SK-N-MC (cell line): ENCODE results near the gene YPEL3.
A peak's percentile ranks its signal among the peaks of the same experiment; 100 is the strongest.

Source experiments
- DNase-seq: peaks from one replicate; pipeline ENCODE4 v3.0.0-alpha.2; 2011; ENCODE audit warnings: low read depth, low spot score
- H3K27ac ChIP-seq: fragments of 200-600 bp; sonication (generic); 2 replicates; pipeline ENCODE4 v1.5.1; 2016; ENCODE audit warnings: mixed run types
- H3K36me3 ChIP-seq: fragments of 200-600 bp; sonication (generic); 2 replicates; pipeline ENCODE4 v1.6.1; 2017; ENCODE audit warnings: antibody characterized with exemption, low read length, mixed read lengths; ENCODE audit not compliant: insufficient read depth
- H3K4me3 ChIP-seq: fragments of 200-600 bp; sonication (generic); 2 replicates; pipeline ENCODE4 v1.5.1; 2016
- H3K9ac ChIP-seq: fragments of 200-600 bp; sonication (generic); 2 replicates; pipeline ENCODE4 v1.8.0; 2017; ENCODE audit warnings: mixed run types, mixed read lengths; ENCODE audit not compliant: insufficient read length
- H3K9me3 ChIP-seq: fragments of 200-600 bp; sonication (generic); 2 replicates; pipeline ENCODE4 v1.6.1; 2017; ENCODE audit warnings: low read depth, mild to moderate bottlenecking, antibody characterized with exemption, low read length, moderate library complexity, mixed read lengths
- EZH2 ChIP-seq: fragments of 200-600 bp; sonication (generic); IDR thresholded peaks from one replicate; pipeline ENCODE4 v1.6.1; 2017; ENCODE audit warnings: antibody characterized with exemption
- FOXP2 ChIP-seq: optimal IDR thresholded peaks from 2 replicates; pipeline ENCODE3; 2011; ENCODE audit warnings: mild to moderate bottlenecking, moderate library complexity; ENCODE audit not compliant: insufficient read depth; ENCODE audit errors: extremely low read length, control extremely low read depth
- POLR2AphosphoS5 ChIP-seq: IDR thresholded peaks from 2 replicates; pipeline ENCODE4 v1.6.1; 2012; ENCODE audit warnings: mild to moderate bottlenecking, low read depth, low read length, borderline replicate concordance

Gene YPEL3

GRCh38 chr16:30096862-30097563 lies 1.0 kb upstream of the YPEL3 start:
- Histone ChIP-seq H3K27ac (peak overlapping the region; percentile 59; the same call in 1 of the 2 replicates), H3K9ac (no peak overlapping the region), H3K36me3 (no peaks in the 10 kb centered on the region), H3K4me3 (no peak overlapping the region; the same call in 1 of the 2 replicates), H3K9me3 (no peaks in the 10 kb centered on the region; the same call in 1 of the 2 replicates)
- DNase-seq: no peak
- TF ChIP-seq POLR2AphosphoS5 (no peak), EZH2 (no peak), FOXP2 (no peak)

- H3K4me3 ChIP-seq: no peak overlapping the region
- no peak for DNase-seq
- H3K9ac ChIP-seq: no peak overlapping the region
- TF ChIP-seq FOXP2: no peak
- no peak for TF ChIP-seq POLR2AphosphoS5
- TF ChIP-seq EZH2: no peak
- H3K9me3 ChIP-seq: no peaks in the 10 kb centered on the region; the same call in 1 of the 2 replicates
- H3K27ac ChIP-seq: no peak overlapping the region
- H3K36me3 ChIP-seq: no peaks in the 10 kb centered on the region
Measured at GRCh38 chr16:30095166-30096078, 591 bp downstream of the YPEL3 start.

- no peak for DNase-seq
- Histone ChIP-seq H3K27ac (no peak overlapping the region), H3K9me3 (no peaks in the 10 kb centered on the region; the same call in 1 of the 2 replicates), H3K9ac (no peak overlapping the region), H3K4me3 (no peak overlapping the region), H3K36me3 (no peaks in the 10 kb centered on the region)
- TF ChIP-seq POLR2AphosphoS5 (no peak), FOXP2 (no peak), EZH2 (no peak)
Measured at GRCh38 chr16:30094541-30095165, 1.4 kb downstream of the YPEL3 start.

- Histone ChIP-seq H3K9ac (peak overlapping the region; percentile 59), H3K4me3 (peak overlapping the region; percentile 68), H3K27ac (no peak overlapping the region), H3K9me3 (no peaks in the 10 kb centered on the region), H3K36me3 (no peaks in the 10 kb centered on the region)
- TF ChIP-seq EZH2 (no peak), FOXP2 (no peak), POLR2AphosphoS5 (no peak)
- DNase-seq: no peak
Measured at GRCh38 chr16:30092373-30093010, 3.5 kb downstream of the YPEL3 start.

- Histone ChIP-seq H3K9ac (peak within 1 kb of the TSS; percentile 59), H3K9me3 (no peaks in the 10 kb centered on the region), H3K27ac (no peak within 1 kb of the TSS), H3K36me3 (no peaks in the 10 kb centered on the region), H3K4me3 (peak within 1 kb of the TSS; percentile 68)
- no peak for TF ChIP-seq POLR2AphosphoS5
- no peak for TF ChIP-seq FOXP2
- TF ChIP-seq EZH2: no peak
- DNase-seq: peak; percentile 14
Measured at GRCh38 chr16:30091474-30092372, 4.3 kb downstream of the YPEL3 start, which contains the start of gene TBX6. Gene TBX6, minus strand, starts transcription at chr16:30091924. Its CDS starts 731 bp downstream, at chr16:30091193.

GRCh38 chr16:30090610-30091331 lies 5.2 kb downstream of the YPEL3 start:
- TF ChIP-seq FOXP2 (no peak), EZH2 (no peak), POLR2AphosphoS5 (no peak)
- H3K36me3 ChIP-seq: 0 out of 2 replicates have a peak, but pooled peaks cover under 1% of the 10 kb centered on the region

More at GRCh38 chr16:30090610-30091331, 5.2 kb downstream of the YPEL3 start:
- no peaks in the 10 kb centered on the region for H3K9me3 ChIP-seq
- DNase-seq: no peak
- no peak overlapping the region for H3K9ac ChIP-seq
- no peak overlapping the region for H3K27ac ChIP-seq
- no peak overlapping the region for H3K4me3 ChIP-seq
